ENCODE data around the gene TXNRD1.

The TXNRD1 gene

DNA sequence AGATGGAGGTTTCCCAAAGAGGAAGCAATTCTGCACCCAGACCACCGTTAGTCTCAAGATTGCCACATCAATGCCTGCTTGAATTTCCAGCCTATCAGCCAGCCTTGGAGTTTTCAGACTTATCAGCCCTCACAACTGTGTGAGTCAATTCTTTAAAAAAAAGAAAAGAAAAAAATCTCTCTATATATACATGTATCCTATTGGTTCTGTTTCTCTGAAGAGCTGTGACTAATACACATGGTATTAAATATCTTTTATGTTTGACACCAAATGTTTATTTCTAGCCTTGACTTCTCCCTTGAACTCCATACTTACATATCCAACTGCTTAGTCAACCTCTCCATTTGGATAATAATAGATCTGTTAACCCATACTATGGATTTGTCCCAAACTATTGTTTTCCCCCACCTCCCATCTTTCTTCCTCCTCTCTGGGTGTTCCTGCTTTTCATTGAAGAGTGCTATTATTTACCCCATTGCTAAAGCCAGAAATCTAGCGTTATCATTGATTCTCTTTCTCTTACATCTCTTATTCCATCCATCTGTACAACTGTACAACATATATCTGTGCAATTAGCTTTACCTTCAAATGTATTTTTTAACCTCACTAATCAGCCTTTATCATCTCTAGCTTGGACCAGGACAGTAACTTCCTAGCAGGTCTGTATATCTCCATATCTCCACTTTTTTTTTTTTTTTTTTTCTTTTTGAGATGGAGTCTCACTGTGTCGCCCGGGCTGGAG, 65.3 kb downstream of the TXNRD1 start (continued):
- TF ChIP-seq, protein P1, sequence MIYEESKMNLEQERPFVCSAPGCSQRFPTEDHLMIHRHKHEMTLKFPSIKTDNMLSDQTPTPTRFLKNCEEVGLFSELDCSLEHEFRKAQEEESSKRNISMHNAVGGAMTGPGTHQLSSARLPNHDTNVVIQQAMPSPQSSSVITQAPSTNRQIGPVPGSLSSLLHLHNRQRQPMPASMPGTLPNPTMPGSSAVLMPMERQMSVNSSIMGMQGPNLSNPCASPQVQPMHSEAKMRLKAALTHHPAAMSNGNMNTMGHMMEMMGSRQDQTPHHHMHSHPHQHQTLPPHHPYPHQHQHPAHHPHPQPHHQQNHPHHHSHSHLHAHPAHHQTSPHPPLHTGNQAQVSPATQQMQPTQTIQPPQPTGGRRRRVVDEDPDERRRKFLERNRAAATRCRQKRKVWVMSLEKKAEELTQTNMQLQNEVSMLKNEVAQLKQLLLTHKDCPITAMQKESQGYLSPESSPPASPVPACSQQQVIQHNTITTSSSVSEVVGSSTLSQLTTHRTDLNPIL (CRISPR knock-in tag; IDR thresholded peaks at IDR 0.05; ENCODE audit: low read depth) = no peak

DNA sequence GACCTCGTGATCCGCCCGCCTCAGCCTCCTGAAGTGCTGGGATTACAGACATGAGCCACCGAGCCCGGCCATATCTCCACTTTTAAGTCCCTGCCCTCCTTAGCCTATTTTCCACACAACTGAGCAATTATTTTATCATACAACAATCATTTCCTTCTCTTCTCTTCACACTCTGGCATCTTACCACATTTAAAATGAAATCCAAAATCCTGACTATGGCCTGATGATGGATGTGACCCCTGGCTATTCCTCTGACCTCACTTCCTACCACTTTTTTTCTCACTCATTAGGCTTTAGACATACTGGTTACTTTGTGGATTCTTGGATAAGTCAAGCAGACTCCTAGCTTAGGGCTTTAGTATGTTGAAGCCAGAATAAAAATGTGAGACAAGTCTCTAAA, 66.1 kb downstream of the TXNRD1 start:
- ATAC-seq = no peak
- TF ChIP-seq, protein P1 (CRISPR knock-in tag; IDR thresholded peaks at IDR 0.05; ENCODE audit: low read depth) = no peak
- TF ChIP-seq PATZ1 (CRISPR knock-in tag; IDR thresholded peaks at IDR 0.05; ENCODE audit: borderline replicate concordance) = no peak
- no peak for TF ChIP-seq ZNF8 (CRISPR knock-in tag; IDR thresholded peaks at IDR 0.05)
- no peak for TF ChIP-seq CSDC2 (CRISPR knock-in tag; IDR thresholded peaks at IDR 0.05)
- TF ChIP-seq SNAI2 (CRISPR knock-in tag; IDR thresholded peaks at IDR 0.05) = no peak
- no peak for TF ChIP-seq OSR1 (CRISPR knock-in tag; IDR thresholded peaks at IDR 0.05)
- TF ChIP-seq GLIS3 (CRISPR knock-in tag; IDR thresholded peaks at IDR 0.05) = no peak
- no peak for TF ChIP-seq ZFP30 (CRISPR knock-in tag; IDR thresholded peaks at IDR 0.05)
- TF ChIP-seq TCF4 (CRISPR knock-in tag; IDR thresholded peaks at IDR 0.05; ENCODE audit: borderline replicate concordance) = no peak
- no peak for TF ChIP-seq ISL1 (CRISPR knock-in tag; IDR thresholded peaks at IDR 0.05)
- no peak for TF ChIP-seq TOX (CRISPR knock-in tag; IDR thresholded peaks at IDR 0.05; ENCODE audit: borderline replicate concordance)
- no peak for TF ChIP-seq ZC3H10 (CRISPR knock-in tag; IDR thresholded peaks at IDR 0.05)
- TF ChIP-seq BACH2 (CRISPR knock-in tag; IDR thresholded peaks at IDR 0.05; ENCODE audit: borderline replicate concordance) = no peak
- TF ChIP-seq, protein P2, sequence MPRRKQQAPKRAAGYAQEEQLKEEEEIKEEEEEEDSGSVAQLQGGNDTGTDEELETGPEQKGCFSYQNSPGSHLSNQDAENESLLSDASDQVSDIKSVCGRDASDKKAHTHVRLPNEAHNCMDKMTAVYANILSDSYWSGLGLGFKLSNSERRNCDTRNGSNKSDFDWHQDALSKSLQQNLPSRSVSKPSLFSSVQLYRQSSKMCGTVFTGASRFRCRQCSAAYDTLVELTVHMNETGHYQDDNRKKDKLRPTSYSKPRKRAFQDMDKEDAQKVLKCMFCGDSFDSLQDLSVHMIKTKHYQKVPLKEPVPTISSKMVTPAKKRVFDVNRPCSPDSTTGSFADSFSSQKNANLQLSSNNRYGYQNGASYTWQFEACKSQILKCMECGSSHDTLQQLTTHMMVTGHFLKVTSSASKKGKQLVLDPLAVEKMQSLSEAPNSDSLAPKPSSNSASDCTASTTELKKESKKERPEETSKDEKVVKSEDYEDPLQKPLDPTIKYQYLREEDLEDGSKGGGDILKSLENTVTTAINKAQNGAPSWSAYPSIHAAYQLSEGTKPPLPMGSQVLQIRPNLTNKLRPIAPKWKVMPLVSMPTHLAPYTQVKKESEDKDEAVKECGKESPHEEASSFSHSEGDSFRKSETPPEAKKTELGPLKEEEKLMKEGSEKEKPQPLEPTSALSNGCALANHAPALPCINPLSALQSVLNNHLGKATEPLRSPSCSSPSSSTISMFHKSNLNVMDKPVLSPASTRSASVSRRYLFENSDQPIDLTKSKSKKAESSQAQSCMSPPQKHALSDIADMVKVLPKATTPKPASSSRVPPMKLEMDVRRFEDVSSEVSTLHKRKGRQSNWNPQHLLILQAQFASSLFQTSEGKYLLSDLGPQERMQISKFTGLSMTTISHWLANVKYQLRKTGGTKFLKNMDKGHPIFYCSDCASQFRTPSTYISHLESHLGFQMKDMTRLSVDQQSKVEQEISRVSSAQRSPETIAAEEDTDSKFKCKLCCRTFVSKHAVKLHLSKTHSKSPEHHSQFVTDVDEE (CRISPR knock-in tag; IDR thresholded peaks at IDR 0.05) = no peak
- TF ChIP-seq ZFP3 (CRISPR knock-in tag; IDR thresholded peaks at IDR 0.05) = no peak
- TF ChIP-seq RARB (CRISPR knock-in tag; IDR thresholded peaks at IDR 0.05) = no peak
- TF ChIP-seq PPARA (CRISPR knock-in tag; IDR thresholded peaks at IDR 0.05; ENCODE audit: borderline replicate concordance) = no peak
- no peak for TF ChIP-seq ZNF70 (CRISPR knock-in tag; IDR thresholded peaks at IDR 0.05)

- ATAC-seq = peak; percentile 7; the same call in 2 of the 3 replicates
- TF ChIP-seq, protein P1 (CRISPR knock-in tag; IDR thresholded peaks at IDR 0.05; ENCODE audit: low read depth) = no peak
Measured at GRCh38 chr12:104282109-104282508, 66.5 kb downstream of the TXNRD1 start.

DNA sequence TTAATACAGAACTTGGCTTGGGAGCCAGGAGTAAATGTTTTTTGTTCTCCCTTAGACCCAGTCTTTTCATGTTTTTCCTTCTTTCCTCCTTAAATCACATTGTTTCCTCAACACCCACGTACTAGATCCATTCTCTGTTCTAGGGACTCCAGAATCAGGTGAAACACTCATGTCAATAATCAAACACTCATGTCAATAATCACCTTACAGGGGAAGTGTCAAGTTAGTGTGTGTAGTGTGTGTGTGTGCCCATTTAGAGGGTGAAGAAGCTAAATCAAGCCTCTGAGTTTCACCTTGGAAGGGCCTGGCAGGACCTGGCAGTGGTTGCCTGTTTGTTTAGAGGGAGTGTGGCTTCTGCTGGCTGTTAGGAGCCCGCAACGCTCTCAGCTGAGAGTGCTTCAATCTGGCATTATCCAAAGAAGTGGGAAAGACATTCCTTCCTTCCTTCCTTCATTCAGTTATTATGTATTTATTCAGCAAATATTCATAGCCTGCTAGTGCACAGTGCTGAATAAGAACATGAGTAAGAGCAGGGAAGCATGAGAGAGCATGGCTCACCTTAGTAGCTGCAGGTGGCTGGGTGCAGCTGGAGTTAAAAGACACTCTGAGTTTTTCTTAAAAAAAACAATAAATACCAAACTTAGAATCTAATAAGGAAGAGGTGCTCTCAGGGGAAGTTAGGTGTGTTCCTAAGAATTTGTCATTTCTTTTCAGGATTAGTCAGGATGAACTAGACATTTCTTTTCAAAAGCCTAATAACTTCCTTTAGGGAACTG, 70.3 kb downstream of the TXNRD1 start:
- TF ChIP-seq POU6F1 (CRISPR knock-in tag; IDR thresholded peaks at IDR 0.05; ENCODE audit: borderline replicate concordance, low read depth) (no peak), TOX (CRISPR knock-in tag; IDR thresholded peaks at IDR 0.05; ENCODE audit: borderline replicate concordance) (no peak), PPARA (CRISPR knock-in tag; IDR thresholded peaks at IDR 0.05; ENCODE audit: borderline replicate concordance) (no peak), ZFP3 (CRISPR knock-in tag; IDR thresholded peaks at IDR 0.05) (no peak), ARNTL (CRISPR knock-in tag; IDR thresholded peaks at IDR 0.05; ENCODE audit: borderline replicate concordance, low read depth) (no peak), ZFP30 (CRISPR knock-in tag; IDR thresholded peaks at IDR 0.05) (no peak), ESRRG (CRISPR knock-in tag; IDR thresholded peaks at IDR 0.05) (no peak), ZC3H10 (CRISPR knock-in tag; IDR thresholded peaks at IDR 0.05) (no peak), CSDC2 (CRISPR knock-in tag; IDR thresholded peaks at IDR 0.05) (no peak), RARB (CRISPR knock-in tag; IDR thresholded peaks at IDR 0.05) (no peak), SNAI2 (CRISPR knock-in tag; IDR thresholded peaks at IDR 0.05) (no peak)
- TF ChIP-seq, protein P1 (CRISPR knock-in tag; IDR thresholded peaks at IDR 0.05; ENCODE audit: low read depth) = no peak
- ATAC-seq = peak; percentile 8; the same call in 2 of the 3 replicates

All from SK-N-SH treated with all-trans-retinoic acid at 6 μM for 48 hours (cell line).